Erythroblast (primary cell): ENCODE results near the gene ADCY3.

Experiments used
- GATA1 ChIP-seq: IDR thresholded peaks from 2 replicates; pipeline ENCODE4 v1.6.1; 2011; ENCODE audit warnings: low read depth, mild to moderate bottlenecking, control low read depth, low read length, moderate library complexity
- POLR2A ChIP-seq: IDR thresholded peaks from 2 replicates; pipeline ENCODE4 v1.6.1; 2011; ENCODE audit warnings: mild to moderate bottlenecking, low read length

DNA sequence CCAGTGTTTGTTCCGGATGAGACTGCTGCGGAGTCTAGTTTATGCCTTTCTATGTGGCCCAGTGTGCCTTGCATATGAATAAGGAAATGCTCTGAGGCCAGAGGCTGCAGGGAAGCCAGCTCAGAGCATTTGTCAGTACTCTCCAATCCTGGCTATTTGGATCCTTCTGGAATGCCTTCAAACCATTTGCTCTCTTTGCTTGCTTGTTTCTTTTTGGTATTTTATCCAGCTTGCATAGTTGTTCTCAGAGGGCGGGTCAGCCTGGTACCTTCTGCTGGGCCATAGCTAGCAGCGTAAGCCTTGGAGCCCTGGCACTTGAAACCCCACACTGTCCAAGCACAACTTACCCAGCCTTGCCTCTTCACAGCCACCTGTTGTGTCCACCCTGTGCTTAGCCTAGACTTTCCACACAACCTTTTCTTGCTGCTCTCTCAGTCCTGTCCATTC lies 106.3 kb downstream of the ADCY3 start:
- TF ChIP-seq POLR2A (no peak), GATA1 (no peak)
